KMS-11 (cell line): ENCODE data around the gene PIGR.

Source experiments
- H2AFZ ChIP-seq: fragments of 200-600 bp; sonication (generic); 2 replicates; pipeline ENCODE4 v1.6.1; 2016; ENCODE audit warnings: antibody characterized with exemption, mixed run types, low read depth
- H3K27ac ChIP-seq: fragments of 200-600 bp; sonication (generic); 2 replicates; pipeline ENCODE4 v1.6.1; 2016; ENCODE audit warnings: mild to moderate bottlenecking, mixed run types
- H3K27me3 ChIP-seq: fragments of 200-600 bp; sonication (generic); 2 replicates; pipeline ENCODE4 v1.6.1; 2017; ENCODE audit warnings: mild to moderate bottlenecking, low read depth, mixed run types, moderate library complexity; ENCODE audit not compliant: insufficient read depth
- H3K36me3 ChIP-seq: fragments of 200-600 bp; sonication (generic); 2 replicates; pipeline ENCODE4 v1.6.1; 2017; ENCODE audit warnings: mild to moderate bottlenecking, mixed run types; ENCODE audit not compliant: insufficient read depth
- H3K4me1 ChIP-seq: fragments of 200-600 bp; sonication (generic); 2 replicates; pipeline ENCODE4 v1.6.1; 2016; ENCODE audit warnings: mild to moderate bottlenecking, low read depth, mixed run types; ENCODE audit not compliant: poor library complexity, severe bottlenecking
- H3K4me2 ChIP-seq: fragments of 200-600 bp; sonication (generic); 2 replicates; pipeline ENCODE4 v1.7.0; 2016; ENCODE audit warnings: mild to moderate bottlenecking, mixed run types
- H3K4me3 ChIP-seq: fragments of 200-600 bp; sonication (generic); IDR thresholded peaks from 2 replicates; pipeline ENCODE4 v1.6.1; 2017; ENCODE audit warnings: low read depth, low read length, mixed read lengths; ENCODE audit not compliant: insufficient read depth
- H3K79me2 ChIP-seq: fragments of 200-600 bp; sonication (generic); 2 replicates; pipeline ENCODE4 v1.6.1; 2016; ENCODE audit warnings: low read depth, mixed run types; ENCODE audit not compliant: insufficient read depth
- H3K9ac ChIP-seq: fragments of 200-600 bp; sonication (generic); 2 replicates; pipeline ENCODE4 v1.6.1; 2016; ENCODE audit warnings: mild to moderate bottlenecking, mixed run types
- H4K20me1 ChIP-seq: fragments of 200-600 bp; sonication (generic); 2 replicates; pipeline ENCODE4 v1.6.1; 2016; ENCODE audit warnings: mild to moderate bottlenecking, mixed run types; ENCODE audit not compliant: insufficient read depth
- TF ChIP-seq, protein P1 (sequence below): fragments of 200-600 bp; sonication (generic); conservative IDR thresholded peaks from 2 replicates; pipeline ENCODE4 v1.6.1; 2017; ENCODE audit warnings: low read depth, mild to moderate bottlenecking, antibody characterized with exemption, low read length, moderate library complexity, mixed read lengths

Gene PIGR

GRCh38 chr1:206898915-206899431 is 47.3 kb downstream of the PIGR start:
- Histone ChIP-seq H3K27ac (no peak overlapping the region), H3K9ac (no peak overlapping the region), H4K20me1 (no peaks in the 10 kb centered on the region), H3K36me3 (no peaks in the 10 kb centered on the region), H3K4me1 (no peaks in the 10 kb centered on the region), H2AFZ (no peak overlapping the region), H3K79me2 (no peaks in the 10 kb centered on the region), H3K4me3 (no peak overlapping the region), H3K27me3 (no peaks in the 10 kb centered on the region), H3K4me2 (no peak overlapping the region)
- TF ChIP-seq, protein P1, sequence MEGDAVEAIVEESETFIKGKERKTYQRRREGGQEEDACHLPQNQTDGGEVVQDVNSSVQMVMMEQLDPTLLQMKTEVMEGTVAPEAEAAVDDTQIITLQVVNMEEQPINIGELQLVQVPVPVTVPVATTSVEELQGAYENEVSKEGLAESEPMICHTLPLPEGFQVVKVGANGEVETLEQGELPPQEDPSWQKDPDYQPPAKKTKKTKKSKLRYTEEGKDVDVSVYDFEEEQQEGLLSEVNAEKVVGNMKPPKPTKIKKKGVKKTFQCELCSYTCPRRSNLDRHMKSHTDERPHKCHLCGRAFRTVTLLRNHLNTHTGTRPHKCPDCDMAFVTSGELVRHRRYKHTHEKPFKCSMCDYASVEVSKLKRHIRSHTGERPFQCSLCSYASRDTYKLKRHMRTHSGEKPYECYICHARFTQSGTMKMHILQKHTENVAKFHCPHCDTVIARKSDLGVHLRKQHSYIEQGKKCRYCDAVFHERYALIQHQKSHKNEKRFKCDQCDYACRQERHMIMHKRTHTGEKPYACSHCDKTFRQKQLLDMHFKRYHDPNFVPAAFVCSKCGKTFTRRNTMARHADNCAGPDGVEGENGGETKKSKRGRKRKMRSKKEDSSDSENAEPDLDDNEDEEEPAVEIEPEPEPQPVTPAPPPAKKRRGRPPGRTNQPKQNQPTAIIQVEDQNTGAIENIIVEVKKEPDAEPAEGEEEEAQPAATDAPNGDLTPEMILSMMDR = no peak

DNA sequence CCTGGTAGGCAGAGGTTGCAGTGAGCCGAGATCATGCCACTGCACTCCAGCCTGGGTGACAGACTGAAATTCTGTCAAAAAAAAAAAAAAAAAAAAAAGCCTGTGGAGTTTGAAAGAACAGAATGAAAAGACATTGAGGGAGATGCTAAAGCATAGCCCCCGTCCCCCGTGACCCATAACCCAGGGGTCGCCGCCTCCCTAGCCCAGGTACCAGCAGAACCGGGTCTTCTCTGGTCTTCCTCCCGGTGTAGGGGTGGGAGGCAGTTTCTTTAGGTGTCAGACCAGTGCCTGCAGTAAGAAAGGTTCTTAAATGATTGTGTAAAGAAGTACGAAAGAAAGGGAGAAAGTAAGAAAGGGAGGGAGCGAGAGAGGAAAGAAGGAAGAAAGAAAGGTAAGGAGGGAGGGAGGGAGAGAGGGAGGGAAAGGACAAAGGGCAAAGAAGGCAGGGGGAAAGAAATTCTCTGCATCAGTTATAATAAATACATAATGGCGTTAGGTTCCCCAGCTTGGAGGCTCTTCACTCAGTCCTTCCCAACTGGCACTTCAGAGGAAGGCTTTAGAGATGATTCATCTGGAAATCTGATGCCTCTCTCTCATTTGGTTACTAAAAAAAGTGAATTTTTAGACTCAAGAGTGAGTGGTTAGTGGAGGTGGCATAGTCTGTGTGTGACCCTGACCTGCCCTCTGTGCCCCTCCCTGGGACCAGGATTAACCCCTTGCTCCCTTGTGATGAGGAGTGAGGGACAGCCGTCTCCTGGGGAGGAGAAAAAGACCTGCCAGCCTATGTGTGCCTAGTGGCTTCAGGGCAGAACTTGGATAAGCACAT is 48.0 kb downstream of the PIGR start:
- no peak overlapping the region for H3K27ac ChIP-seq
- no peaks in the 10 kb centered on the region for H3K79me2 ChIP-seq
- no peak overlapping the region for H2AFZ ChIP-seq
- TF ChIP-seq, protein P1 = no peak
- no peaks in the 10 kb centered on the region for H3K36me3 ChIP-seq
- no peak overlapping the region for H3K4me3 ChIP-seq
- H4K20me1 ChIP-seq = no peaks in the 10 kb centered on the region
- no peaks in the 10 kb centered on the region for H3K4me1 ChIP-seq
- no peak overlapping the region for H3K9ac ChIP-seq
- H3K4me2 ChIP-seq = no peak overlapping the region
- H3K27me3 ChIP-seq = no peaks in the 10 kb centered on the region; the same call in 1 of the 2 replicates

DNA sequence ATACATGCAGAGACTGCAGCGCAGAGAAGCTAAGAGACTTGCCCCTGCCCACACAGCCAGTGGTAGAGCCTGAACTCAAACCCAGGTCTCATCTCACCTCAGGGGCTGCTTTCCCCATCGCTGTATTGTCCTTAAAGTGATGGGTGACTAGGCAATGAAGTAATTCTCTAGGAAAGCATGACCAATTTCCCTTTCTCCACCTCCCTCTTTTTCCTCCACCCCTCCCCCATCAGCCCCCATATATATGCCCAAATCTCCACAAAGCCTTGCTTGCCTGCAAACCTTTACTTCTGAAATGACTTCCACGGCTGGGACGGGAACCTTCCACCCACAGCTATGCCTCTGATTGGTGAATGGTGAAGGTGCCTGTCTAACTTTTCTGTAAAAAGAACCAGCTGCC is 49.1 kb downstream of the PIGR start, which contains the start of gene IL24:
Gene IL24 (plus strand): TSS at position 269 of the 400 bp plus-strand sequence. CDS start 390 bp downstream, outside the sequence.
- Histone ChIP-seq H3K27me3 (no peaks in the 10 kb centered on the region; the same call in 1 of the 2 replicates), H3K36me3 (no peaks in the 10 kb centered on the region), H2AFZ (no peak within 1 kb of the TSS), H3K4me3 (no peak within 1 kb of the TSS), H3K27ac (no peak within 1 kb of the TSS), H3K79me2 (no peaks in the 10 kb centered on the region), H4K20me1 (no peaks in the 10 kb centered on the region), H3K4me1 (no peaks in the 10 kb centered on the region), H3K9ac (no peak within 1 kb of the TSS), H3K4me2 (no peak within 1 kb of the TSS)
- TF ChIP-seq, protein P1 = no peak

- Histone ChIP-seq H3K9ac (no peak overlapping the region), H4K20me1 (no peaks in the 10 kb centered on the region), H3K4me3 (no peak overlapping the region), H3K27me3 (no peaks in the 10 kb centered on the region; the same call in 1 of the 2 replicates), H3K79me2 (no peaks in the 10 kb centered on the region), H3K36me3 (no peaks in the 10 kb centered on the region), H3K27ac (no peak overlapping the region), H3K4me2 (no peak overlapping the region), H3K4me1 (no peaks in the 10 kb centered on the region), H2AFZ (no peak overlapping the region)
- TF ChIP-seq, protein P1 = no peak
Observed at GRCh38 chr1:206896261-206896660, 50.0 kb downstream of the PIGR start.
